CD4-positive, alpha-beta T cell treated with Interferon alpha-2 for 1 hour (primary cell): ENCODE data around the gene GGNBP2.

Source experiments
- DNase-seq, 2 donors: peaks; one replicate each; pipeline ENCODE4 v3.0.0-alpha.2; 2020 to 2022

GGNBP2 gene

GRCh38 chr17:36524428-36524876 is 20.3 kb upstream of the GGNBP2 start:
- DNase-seq, result no peak

- no peak for DNase-seq
Observed at GRCh38 chr17:36525113-36525512, 19.6 kb upstream of the GGNBP2 start.

- DNase-seq, result no peak
Observed at GRCh38 chr17:36525888-36526287, 18.8 kb upstream of the GGNBP2 start.

- DNase-seq, result no peak
Observed at GRCh38 chr17:36527621-36528250, 17.0 kb upstream of the GGNBP2 start.

GRCh38 chr17:36529121-36529520 is 15.6 kb upstream of the GGNBP2 start:
- DNase-seq, result no peak

GRCh38 chr17:36532435-36532975 is 12.2 kb upstream of the GGNBP2 start:
- no peak for DNase-seq

GRCh38 chr17:36533935-36534839 is 10.5 kb upstream of the GGNBP2 start:
- DNase-seq, result peak; percentile 48 to 65

GRCh38 chr17:36534840-36535668 is 9.7 kb upstream of the GGNBP2 start, which contains the start of the genes MYO19 and PIGW:
MYO19 (minus strand) TSS chr17:36534868; CDS start chr17:36532538, 2,330 bp downstream.
PIGW (plus strand) TSS chr17:36534987; CDS start chr17:36537102, 2,115 bp downstream.
- DNase-seq, result peak; percentile 85 to 88

GRCh38 chr17:36535669-36536081 is 9.0 kb upstream of the GGNBP2 start:
- no peak for DNase-seq

- no peak for DNase-seq
Observed at GRCh38 chr17:36540696-36541095, 4.0 kb upstream of the GGNBP2 start.

GRCh38 chr17:36542755-36543154 is 2.0 kb upstream of the GGNBP2 start:
- no peak for DNase-seq

GRCh38 chr17:36544044-36544306 is 744 bp upstream of the GGNBP2 start:
- DNase-seq, result peak; percentile 27 to 40

- DNase-seq, result no peak
Observed at GRCh38 chr17:36545077-36545464, 352 bp downstream of the GGNBP2 start.

GRCh38 chr17:36545465-36546417 is 1.0 kb downstream of the GGNBP2 start:
- DNase-seq, result peak; percentile 97 to 98

GRCh38 chr17:36546418-36547093 is 1.8 kb downstream of the GGNBP2 start:
- peak in 1 of 2 donors; percentile 26 for DNase-seq

GRCh38 chr17:36547776-36548175 is 3.1 kb downstream of the GGNBP2 start:
- DNase-seq, result no peak

- peak in 1 of 2 donors; percentile 42 for DNase-seq
Observed at GRCh38 chr17:36550491-36551417, 6.0 kb downstream of the GGNBP2 start.

GRCh38 chr17:36553459-36553858 is 8.7 kb downstream of the GGNBP2 start:
- no peak for DNase-seq

GRCh38 chr17:36566081-36566480 is 21.4 kb downstream of the GGNBP2 start:
- no peak for DNase-seq

- no peak for DNase-seq
Observed at GRCh38 chr17:36575028-36575427, 30.3 kb downstream of the GGNBP2 start.
